Neuronal stem cell (in vitro differentiated cells): ENCODE measurements around the gene NKX2-2.
A peak's percentile ranks its signal among the peaks of the same experiment; 100 is the strongest.

ENCODE experiments used
- DNase-seq: peaks from one replicate; pipeline ENCODE4 v3.0.0-alpha.2; 2013; ENCODE audit warnings: low spot score
- H2AFZ ChIP-seq: one replicate; pipeline ENCODE4 v1.6.1; 2013; ENCODE audit warnings: mild to moderate bottlenecking, low read length, inconsistent platforms
- H2AK5ac ChIP-seq: 2 replicates; pipeline ENCODE4 v1.6.1; 2013; ENCODE audit warnings: low read depth, mild to moderate bottlenecking, inconsistent platforms, low read length, moderate library complexity, mixed read lengths
- H2BK120ac ChIP-seq: 2 replicates; pipeline ENCODE4 v1.6.1; 2013; ENCODE audit warnings: low read depth, mild to moderate bottlenecking, inconsistent platforms, low read length, moderate library complexity, mixed read lengths
- H2BK12ac ChIP-seq: one replicate; pipeline ENCODE4 v1.6.1; 2013; ENCODE audit warnings: low read length, inconsistent platforms
- H2BK15ac ChIP-seq: 2 replicates; pipeline ENCODE4 v1.6.1; 2013; ENCODE audit warnings: mild to moderate bottlenecking, low read length, inconsistent platforms, mixed read lengths
- H2BK5ac ChIP-seq: one replicate; pipeline ENCODE4 v1.6.1; 2013; ENCODE audit warnings: inconsistent platforms, mild to moderate bottlenecking, low read length, moderate library complexity
- H3K14ac ChIP-seq: one replicate; pipeline ENCODE4 v1.6.1; 2013; ENCODE audit warnings: low read length, inconsistent platforms
- H3K18ac ChIP-seq: 2 replicates; pipeline ENCODE4 v1.6.1; 2013; ENCODE audit warnings: low read length, inconsistent platforms
- H3K23ac ChIP-seq: 2 replicates; pipeline ENCODE4 v1.6.1; 2013; ENCODE audit warnings: low read depth, mild to moderate bottlenecking, mixed read lengths, low read length, inconsistent platforms; ENCODE audit not compliant: poor library complexity
- H3K27ac ChIP-seq: replicated peaks from 3 replicates; pipeline ENCODE4 v1.5.1; 2013; ENCODE audit warnings: low read length, inconsistent platforms
- H3K27me3 ChIP-seq, 3 experiments: 2 replicates each; pipeline ENCODE4 v1.6.1; 2013; ENCODE audit warnings: low read length in 3 of 3, mild to moderate bottlenecking in 2 of 3, inconsistent platforms in 1 of 3, low read depth in 1 of 3, mixed read lengths in 1 of 3, moderate library complexity in 1 of 3; ENCODE audit not compliant: control insufficient read depth in 3 of 3, insufficient read depth in 3 of 3
- H3K36me3 ChIP-seq, 2 donors: replicated peaks in 1 of 2; 2 replicates each; pipeline ENCODE4 v1.6.1; 2013; ENCODE audit warnings: low read length in 2 of 2; ENCODE audit not compliant: control insufficient read depth in 2 of 2, insufficient read depth in 2 of 2
- H3K4ac ChIP-seq: 2 replicates; pipeline ENCODE4 v1.6.1; 2013; ENCODE audit warnings: inconsistent platforms, mild to moderate bottlenecking, low read length, moderate library complexity
- H3K4me1 ChIP-seq, 2 donors: 1 replicate in 1 of 2; 2 replicates in 1 of 2; pipeline ENCODE4 v1.6.1; 2013; ENCODE audit warnings: low read length in 2 of 2, low read depth in 1 of 2; ENCODE audit not compliant: control insufficient read depth in 2 of 2, insufficient read depth in 1 of 2
- H3K4me2 ChIP-seq: one replicate; pipeline ENCODE4 v1.6.1; 2013; ENCODE audit warnings: mild to moderate bottlenecking, low read length, inconsistent platforms; ENCODE audit not compliant: insufficient read depth, poor library complexity, severe bottlenecking
- H3K4me3 ChIP-seq, 2 donors: 2 replicates each; pipeline ENCODE4 v1.5.1; 2013; ENCODE audit warnings: low read length in 2 of 2, mild to moderate bottlenecking in 2 of 2, inconsistent platforms in 1 of 2, moderate library complexity in 1 of 2
- H3K79me1 ChIP-seq: one replicate; pipeline ENCODE4 v1.6.1; 2013; ENCODE audit warnings: low read depth, mild to moderate bottlenecking, inconsistent platforms, low read length, moderate library complexity
- H3K9ac ChIP-seq: one replicate; pipeline ENCODE4 v1.6.1; 2013; ENCODE audit warnings: mild to moderate bottlenecking, low read depth, low read length, inconsistent platforms; ENCODE audit not compliant: poor library complexity
- H3K9me3 ChIP-seq, 2 donors: replicated peaks in 1 of 2; 2 replicates each; pipeline versions ENCODE3 to v1.6.1; 2013; ENCODE audit warnings: low read length in 2 of 2, mild to moderate bottlenecking in 2 of 2, inconsistent platforms in 1 of 2, low read depth in 1 of 2, mixed read lengths in 1 of 2, moderate library complexity in 1 of 2; ENCODE audit not compliant: control insufficient read depth in 2 of 2, insufficient read depth in 1 of 2
- H4K8ac ChIP-seq: one replicate; pipeline ENCODE4 v1.6.1; 2013; ENCODE audit warnings: low read depth, mild to moderate bottlenecking, inconsistent platforms, low read length, moderate library complexity
- H4K91ac ChIP-seq: one replicate; pipeline ENCODE4 v1.6.1; 2013; ENCODE audit warnings: low read length, low read depth, mild to moderate bottlenecking, inconsistent platforms; ENCODE audit not compliant: poor library complexity
- WGBS, 2 donors: extraction: QIAGEN DNeasy Blood & Tissue Kit; methylation state at CpG; one replicate each; pipeline ENCODE4 v1.1.7; 2013; ENCODE audit warnings: missing lambda C conversion rate in 2 of 2, mixed read lengths in 1 of 2; ENCODE audit not compliant: insufficient read length in 2 of 2, insufficient replicate concordance in 1 of 2; ENCODE audit errors: extremely low coverage in 2 of 2; 5-methylcytosine and 5-hydroxymethylcytosine counted together

Gene NKX2-2

GRCh38 chr20:21516861-21517565 lies 3.1 kb upstream of the NKX2-2 start:
- Histone ChIP-seq H2BK15ac (no peak overlapping the region), H3K4me1 (peaks cover 12 to 15% of the 10 kb centered on the region in 2 donors), H3K36me3 (no peaks in the 10 kb centered on the region), H3K4me3 (no peak overlapping the region), H3K18ac (peak overlapping the region; percentile 13), H2BK12ac (no peak overlapping the region), H3K9ac (no peak overlapping the region), H3K4me2 (no peak overlapping the region), H3K9me3 (no peaks in the 10 kb centered on the region), H2AK5ac (peak overlapping the region; percentile 56), H3K14ac (peak overlapping the region; percentile 56), H2BK5ac (no peak overlapping the region), H3K23ac (no peak overlapping the region), H3K4ac (no peak overlapping the region), H4K91ac (no peak overlapping the region), H2AFZ (no peak overlapping the region), H4K8ac (no peak overlapping the region), H2BK120ac (no peak overlapping the region), H3K27me3 (peaks cover 84 to 98% (median 96%) of the 10 kb centered on the region in 3 experiments), H3K27ac (no peak overlapping the region), H3K79me1 (no peaks in the 10 kb centered on the region)
- WGBS, 2 donors = no CpG with 5 or more reads among the region's 32 CpGs
- no peak for DNase-seq

GRCh38 chr20:21516180-21516567 lies 2.3 kb upstream of the NKX2-2 start:
- no CpG with 5 or more reads among the region's 20 CpGs for WGBS, 2 donors
- Histone ChIP-seq H3K4me3 (no peak overlapping the region), H4K91ac (no peak overlapping the region)

GRCh38 chr20:21515300-21516179 lies 1.7 kb upstream of the NKX2-2 start:
- Histone ChIP-seq H2BK15ac (no peak overlapping the region), H2BK120ac (no peak overlapping the region), H3K18ac (peak overlapping the region; percentile 38), H3K36me3 (no peaks in the 10 kb centered on the region), H3K14ac (no peak overlapping the region), H3K9ac (peak overlapping the region; percentile 44), H3K4me1 (peaks cover 8 to 15% of the 10 kb centered on the region in 2 donors), H3K4me2 (peak overlapping the region; percentile 45), H3K23ac (no peak overlapping the region), H2BK5ac (no peak overlapping the region), H2BK12ac (no peak overlapping the region), H3K27me3 (peaks cover 82 to 98% (median 95%) of the 10 kb centered on the region in 3 experiments), H2AFZ (peak overlapping the region; percentile 18), H3K79me1 (no peaks in the 10 kb centered on the region), H3K27ac (no peak overlapping the region), H4K91ac (no peak overlapping the region), H2AK5ac (no peak overlapping the region), H3K9me3 (no peaks in the 10 kb centered on the region), H4K8ac (no peak overlapping the region), H3K4me3 (no peak overlapping the region), H3K4ac (no peak overlapping the region)
- peak; percentile 61 for DNase-seq
- WGBS, 2 donors = no CpG with 5 or more reads among the region's 61 CpGs

More at GRCh38 chr20:21516180-21516567, 2.3 kb upstream of the NKX2-2 start:
- Histone ChIP-seq H3K27ac (no peak overlapping the region), H2BK120ac (no peak overlapping the region), H2AK5ac (no peak overlapping the region), H3K18ac (no peak overlapping the region), H2BK12ac (no peak overlapping the region), H3K36me3 (no peaks in the 10 kb centered on the region), H3K23ac (no peak overlapping the region), H2AFZ (no peak overlapping the region), H3K79me1 (no peaks in the 10 kb centered on the region), H3K4me2 (no peak overlapping the region), H3K14ac (no peak overlapping the region), H3K27me3 (peaks cover 82 to 98% (median 96%) of the 10 kb centered on the region in 3 experiments), H2BK5ac (no peak overlapping the region), H3K4me1 (peaks cover 8 to 15% of the 10 kb centered on the region in 2 donors), H2BK15ac (no peak overlapping the region), H3K9ac (no peak overlapping the region), H4K8ac (no peak overlapping the region), H3K4ac (no peak overlapping the region), H3K9me3 (no peaks in the 10 kb centered on the region)
- no peak for DNase-seq
